Testis (tissue), 2 donors: ENCODE results near the gene RABGAP1L.

Experiments used
- CTCF ChIP-seq, 3 experiments: fragments of 450-650 bp in 2 of 3; fragments of 200-600 bp in 1 of 3; sonication (generic) in 1 of 3; IDR thresholded peaks; one replicate each; pipeline ENCODE4 v1.5.1; 2016 to 2019; ENCODE audit warnings: antibody characterized with exemption in 3 of 3, mild to moderate bottlenecking in 2 of 3, moderate library complexity in 1 of 3
- POLR2A ChIP-seq: fragments of 450-650 bp; IDR thresholded peaks from one replicate; pipeline ENCODE4 v1.6.1; 2017; ENCODE audit warnings: antibody characterized with exemption, mild to moderate bottlenecking, moderate library complexity

- TF ChIP-seq CTCF (IDR thresholded peaks at IDR 0.05) = no peak
- no peak for TF ChIP-seq POLR2A
These were observed 794.2 kb downstream of the RABGAP1L start for GRCh38 chr1:174953285-174954072.
